HepG2 (cell line): Measurements from ENCODE around the gene BEST2. TPM values are rescaled to one million over a fixed set of nuclear protein-coding genes. Genes with fewer than 3 reads are reported as not detected.

ENCODE experiments used
- ARID4A ChIP-seq: sonication (generic); formaldehyde crosslinking; IDR thresholded peaks from 2 replicates; pipeline ENCODE4 v1.5.0; 2020; ENCODE audit warnings: mild to moderate bottlenecking, missing genetic modification reagents, borderline replicate concordance
- ARNTL ChIP-seq: sonication (generic); formaldehyde crosslinking; IDR thresholded peaks from 2 replicates; pipeline ENCODE4 v1.4.0; 2020; ENCODE audit warnings: mild to moderate bottlenecking, missing genetic modification reagents
- CENPBD1 ChIP-seq: sonication (generic); formaldehyde crosslinking; IDR thresholded peaks from 2 replicates; pipeline ENCODE4 v1.8.0; 2022; ENCODE audit warnings: missing genetic modification reagents, low read depth, mild to moderate bottlenecking, borderline replicate concordance
- ELF3 ChIP-seq: IDR thresholded peaks from 2 replicates; pipeline ENCODE4 v1.6.1; 2016; ENCODE audit warnings: missing genetic modification reagents, missing compliant biosample characterization
- NFKB2 ChIP-seq: sonication (generic); formaldehyde crosslinking; IDR thresholded peaks from 2 replicates; pipeline ENCODE4 v1.4.0; 2020; ENCODE audit warnings: missing genetic modification reagents, borderline replicate concordance
- PITX1 ChIP-seq: sonication (generic); formaldehyde crosslinking; IDR thresholded peaks from 2 replicates; pipeline ENCODE4 v1.5.1; 2020; ENCODE audit warnings: mild to moderate bottlenecking, missing genetic modification reagents
- POLR2G ChIP-seq: fragments of 200-400 bp; formaldehyde crosslinking; IDR thresholded peaks from 2 replicates; pipeline ENCODE4 v1.6.1; 2018; ENCODE audit warnings: mild to moderate bottlenecking, low read depth, low read length, moderate library complexity
- TEAD3 ChIP-seq: optimal IDR thresholded peaks from 2 replicates; pipeline ENCODE3; 2016; ENCODE audit warnings: borderline replicate concordance
- THAP9 ChIP-seq: sonication (generic); formaldehyde crosslinking; IDR thresholded peaks from 2 replicates; pipeline ENCODE4; 2020; ENCODE audit warnings: missing genetic modification reagents, mild to moderate bottlenecking, borderline replicate concordance
- UBTF ChIP-seq: sonication (generic); formaldehyde crosslinking; IDR thresholded peaks from 2 replicates; pipeline ENCODE4 v1.4.0; 2020; ENCODE audit warnings: mild to moderate bottlenecking, missing genetic modification reagents
- ZKSCAN5 ChIP-seq: sonication (generic); formaldehyde crosslinking; IDR thresholded peaks from 2 replicates; pipeline ENCODE4 v1.5.1; 2020; ENCODE audit warnings: mild to moderate bottlenecking, missing genetic modification reagents
- ZNF605 ChIP-seq: sonication (generic); formaldehyde crosslinking; IDR thresholded peaks from 2 replicates; pipeline ENCODE4 v1.8.0; 2022; ENCODE audit warnings: mild to moderate bottlenecking, missing genetic modification reagents
- ZNF772 ChIP-seq: sonication (generic); formaldehyde crosslinking; IDR thresholded peaks from 2 replicates; pipeline ENCODE4 v1.5.0; 2020; ENCODE audit warnings: mild to moderate bottlenecking, missing genetic modification reagents
- ZNF782 ChIP-seq: sonication (generic); formaldehyde crosslinking; IDR thresholded peaks from 2 replicates; pipeline ENCODE4 v1.4.0; 2020; ENCODE audit warnings: missing genetic modification reagents, mild to moderate bottlenecking, borderline replicate concordance
- ZNF800 ChIP-seq: sonication (generic); formaldehyde crosslinking; IDR thresholded peaks from 2 replicates; pipeline ENCODE4 v1.4.0; 2020; ENCODE audit warnings: missing genetic modification reagents
- ZSCAN29 ChIP-seq: sonication (generic); formaldehyde crosslinking; conservative IDR thresholded peaks from 2 replicates; pipeline ENCODE4 v1.4.0; 2020; ENCODE audit warnings: mild to moderate bottlenecking, missing genetic modification reagents
- polyA plus RNA-seq, 8 experiments: library from polyadenylated mRNA; depleted of rRNA in 3 of 8; stranded (reverse) in 7 of 8; unstranded in 1 of 8; fragments of >200 nt; fragmentation: Illumina TruSeq in 4 of 8; extraction: Trizol in 4 of 8; gene quantifications; 2 replicates each; pipeline versions ENCODE4 v1.2.1 to v1.2.3, GENCODE V29; 2011 to 2016; ENCODE audit warnings: low read depth in 4 of 8, missing spikeins in 1 of 8, mixed read lengths in 1 of 8; ENCODE audit not compliant: insufficient read depth in 1 of 8
- total RNA-seq, 5 experiments: library from RNA; depleted of rRNA; stranded (reverse); fragments of >200 nt; fragmentation: Illumina TruSeq; extraction: Trizol; gene quantifications; 2 replicates each; pipeline ENCODE4 v1.2.3, GENCODE V29; 2016; ENCODE audit warnings: low read depth in 1 of 5

BEST2 gene
- total and polyA plus RNA-seq, 2 of the 13 experiments (the other 11 are each of a cell fraction or from before 2014, with no cell fraction given) = not detected

GRCh38 chr19:12806242-12807081 is 54.9 kb downstream of the BEST2 start, which contains the start of gene RNASEH2A (continued):
- TF ChIP-seq ZSCAN29 (CRISPR knock-in tag) = 0 out of 2 replicates have a peak, but pooled peaks have one; percentile 65
- TF ChIP-seq ELF3 (CRISPR knock-in tag) = peak; percentile 72
- TF ChIP-seq ZNF800 = peak; percentile 69; the same call in 1 of the 2 replicates
- TF ChIP-seq THAP9 = peak; percentile 85; the same call in 1 of the 2 replicates
- TF ChIP-seq POLR2G = peak; percentile 80
- TF ChIP-seq ARID4A (CRISPR knock-in tag) = peak; percentile 99
- TF ChIP-seq ZNF605 (CRISPR knock-in tag) = peak; percentile 98
- peak; percentile 42; the same call in 1 of the 2 replicates for TF ChIP-seq PITX1 (CRISPR knock-in tag)
- TF ChIP-seq UBTF (CRISPR knock-in tag) = peak; percentile 52
- 0 out of 2 replicates have a peak, but pooled peaks have one; percentile 45 for TF ChIP-seq ARNTL (CRISPR knock-in tag)
- peak; percentile 67; the same call in 1 of the 2 replicates for TF ChIP-seq ZNF782 (CRISPR knock-in tag)
- TF ChIP-seq ZNF772 (CRISPR knock-in tag) = peak; percentile 77
- TF ChIP-seq ZKSCAN5 (CRISPR knock-in tag) = no peak
- TF ChIP-seq TEAD3 = peak; percentile 75
- TF ChIP-seq CENPBD1 (CRISPR knock-in tag) = no peak; the same call in 1 of the 2 replicates
- peak; percentile 87; the same call in 1 of the 2 replicates for TF ChIP-seq NFKB2
